Activated CD8-positive, alpha-beta memory T cell treated with anti-CD3 and anti-CD28 coated beads, Interleukin-2, amount 50 U/mL, for 24 hours (primary cell): ENCODE measurements around the gene PCGF5.
"Not testable (repeated sequence)": the region's sequence is repeated elsewhere in the genome, so short reads cannot be mapped to it uniquely, and the experiment has no call there.

Experiments
- DNase-seq: peaks from one replicate; pipeline ENCODE4 v3.0.0-alpha.2; 2020; ENCODE audit errors: extremely low read depth

The PCGF5 gene

DNA sequence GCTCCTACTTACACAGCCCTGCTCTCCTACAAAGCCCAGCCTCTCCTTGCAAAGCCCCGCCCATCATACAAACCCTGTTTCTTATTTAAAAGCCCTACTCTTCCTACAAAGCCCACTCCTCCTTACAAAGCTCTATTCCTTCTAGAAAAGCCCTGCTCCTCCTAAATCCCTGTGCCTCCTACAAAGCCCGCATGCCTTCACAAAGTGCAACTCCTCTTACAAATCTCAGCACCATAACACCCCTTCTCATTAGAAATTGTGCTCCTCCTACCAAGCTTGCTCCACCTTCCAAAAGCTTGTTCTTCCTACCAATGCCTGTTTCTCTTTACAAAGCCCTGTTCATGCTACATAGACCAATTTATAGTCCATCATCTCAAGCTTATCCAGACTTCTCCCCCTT is 66.1 kb downstream of the PCGF5 start:
- no peak for DNase-seq

DNA sequence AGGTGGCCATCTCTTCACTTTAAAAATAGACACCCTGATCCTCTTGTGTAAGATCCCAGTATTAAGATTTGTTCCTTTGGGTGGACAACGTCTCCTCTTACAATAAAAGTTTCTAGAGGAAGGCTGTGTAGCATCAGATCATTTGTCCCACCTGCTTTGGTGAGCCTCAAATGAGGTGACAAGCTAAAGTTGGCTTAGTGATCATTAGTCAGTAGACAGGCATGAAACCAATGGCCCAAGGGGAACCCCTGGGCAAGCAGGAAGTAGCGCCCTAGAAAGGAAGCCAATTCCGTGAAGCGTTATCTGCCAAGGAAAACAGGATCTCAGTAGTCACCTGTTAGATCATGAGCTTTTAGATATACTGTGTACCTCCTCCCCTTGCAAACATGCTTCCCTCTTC is 66.8 kb downstream of the PCGF5 start:
- no peak for DNase-seq

DNA sequence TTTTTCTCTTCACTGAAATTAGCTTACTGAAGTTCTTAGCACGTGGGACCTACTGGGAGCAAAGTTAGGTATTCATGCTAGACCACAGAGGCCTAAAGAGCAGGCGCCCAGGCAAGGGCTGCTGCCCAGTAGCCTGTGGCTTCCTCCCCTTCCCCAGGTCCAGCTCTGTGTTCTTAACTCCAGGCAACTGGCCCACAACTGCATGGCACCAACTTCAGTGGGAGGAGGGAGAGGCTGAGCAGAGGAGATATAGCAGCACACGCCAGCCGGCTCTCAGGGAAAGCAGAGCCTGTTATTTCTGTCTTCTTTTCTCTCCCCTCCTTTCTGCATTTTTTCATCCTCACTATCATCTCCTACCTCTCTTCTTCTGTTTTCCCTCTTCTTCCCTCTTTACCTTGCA is 67.4 kb downstream of the PCGF5 start:
- no peak for DNase-seq

DNA sequence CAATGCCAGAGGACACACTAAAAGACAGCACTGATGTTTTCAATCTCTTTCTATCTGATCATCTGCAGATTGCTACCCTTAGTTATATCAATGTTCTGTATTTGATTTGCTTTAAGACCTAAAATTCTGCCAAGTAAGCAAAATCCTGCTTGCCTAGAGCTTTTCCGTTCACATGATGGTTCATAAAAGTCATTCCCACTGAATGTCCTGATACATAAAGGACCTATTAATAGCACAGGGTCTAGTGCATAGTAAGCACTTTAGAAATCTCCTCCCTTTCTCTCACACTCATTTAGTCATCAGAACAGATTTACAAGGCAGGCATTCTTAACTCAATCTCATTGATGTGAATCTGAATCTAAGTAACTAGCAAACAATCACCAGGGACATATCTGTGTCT is 68.8 kb downstream of the PCGF5 start:
- no peak for DNase-seq

DNA sequence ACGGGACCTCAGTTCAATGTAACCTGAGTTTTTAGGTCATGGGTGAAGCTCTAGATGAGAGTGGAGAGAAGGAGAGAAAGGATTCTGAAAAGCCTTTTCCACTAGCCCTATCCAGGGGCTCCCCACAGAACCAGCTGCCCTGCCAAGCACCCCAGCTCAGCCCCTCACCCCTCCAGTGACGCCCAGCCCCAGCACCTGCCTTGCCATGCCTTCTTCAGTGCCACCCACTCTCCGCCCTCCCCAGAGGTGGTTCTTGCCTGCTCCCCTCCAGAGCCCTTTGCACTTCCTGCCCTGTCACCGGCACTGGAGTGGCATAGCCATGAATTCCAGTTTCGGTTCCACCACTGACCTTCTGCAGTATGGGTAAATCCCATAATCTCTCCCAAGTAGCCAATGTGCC is 70.1 kb downstream of the PCGF5 start:
- DNase-seq, result no peak

DNA sequence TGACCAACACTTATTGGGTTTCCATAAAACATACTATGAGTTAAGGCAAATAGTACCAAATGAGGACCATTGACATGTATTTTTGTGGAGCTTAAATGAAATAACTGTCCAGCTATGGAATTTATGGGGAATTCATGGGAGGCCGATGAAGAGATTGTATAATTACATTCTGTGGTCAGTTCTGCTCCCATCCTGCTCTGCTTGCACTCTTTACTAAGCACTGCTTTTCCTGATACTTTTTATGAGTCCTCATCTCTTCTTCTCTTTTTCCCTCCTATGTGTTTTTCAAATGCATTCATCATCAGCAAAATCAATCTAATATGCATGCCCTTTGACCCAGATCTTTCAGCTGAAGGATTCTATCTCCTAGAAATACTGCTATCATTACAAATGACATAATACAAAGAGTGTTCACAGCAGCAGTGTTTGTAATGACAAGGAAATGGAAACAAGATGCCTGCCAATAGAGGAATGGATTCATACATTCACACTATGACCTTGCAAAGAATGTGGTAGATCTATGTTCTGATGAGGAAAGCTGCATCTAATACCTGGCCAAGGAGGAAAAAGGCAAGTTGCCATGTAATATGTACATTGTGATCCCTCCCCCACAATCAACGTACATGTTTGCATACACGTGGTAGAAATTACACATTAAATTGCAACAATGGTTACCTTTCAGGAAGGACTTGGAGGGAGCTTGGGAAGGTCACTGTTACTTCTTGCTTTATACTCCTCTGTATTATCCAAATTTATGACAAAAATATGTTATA is 73.9 kb downstream of the PCGF5 start:
- no peak for DNase-seq

DNA sequence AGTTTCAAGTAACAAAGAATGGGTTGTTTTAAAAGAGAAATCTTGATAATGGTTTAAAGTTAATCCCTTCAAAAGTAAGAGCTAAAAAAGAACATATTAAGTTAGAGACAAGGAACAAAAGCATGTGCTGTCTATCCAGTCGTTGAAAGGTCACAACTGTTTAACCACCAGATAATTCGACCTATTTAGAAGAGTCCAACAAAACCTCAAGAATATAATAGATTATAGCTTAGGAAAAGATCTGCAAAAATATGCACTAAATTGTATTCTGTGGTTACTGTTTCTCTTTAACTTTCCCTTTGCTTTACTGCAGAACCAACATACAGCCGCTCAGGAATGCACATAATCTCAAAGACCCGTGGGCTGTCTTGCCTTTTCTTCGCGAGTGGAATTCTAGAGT is 74.9 kb downstream of the PCGF5 start:
- DNase-seq, result no peak

DNA sequence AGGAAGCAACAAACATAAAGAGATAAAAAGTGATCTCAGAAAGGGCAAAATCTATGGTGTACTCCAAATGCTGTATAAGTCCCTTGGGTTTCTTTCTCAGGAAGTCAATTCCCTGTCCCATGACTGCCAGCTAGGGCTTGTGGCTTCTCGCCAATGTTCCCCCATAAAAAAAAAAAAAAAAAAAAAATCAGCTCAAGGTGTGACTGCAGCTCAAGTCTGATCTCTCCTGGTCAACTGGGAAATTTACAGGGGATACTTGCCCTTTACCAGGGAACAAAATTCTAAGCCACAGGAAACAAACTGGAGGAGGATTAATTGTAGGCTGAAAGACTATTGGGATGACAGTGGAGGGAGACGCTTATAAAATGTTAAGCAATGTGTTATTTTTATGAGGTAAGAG is 76.0 kb downstream of the PCGF5 start:
- DNase-seq, result no peak

DNA sequence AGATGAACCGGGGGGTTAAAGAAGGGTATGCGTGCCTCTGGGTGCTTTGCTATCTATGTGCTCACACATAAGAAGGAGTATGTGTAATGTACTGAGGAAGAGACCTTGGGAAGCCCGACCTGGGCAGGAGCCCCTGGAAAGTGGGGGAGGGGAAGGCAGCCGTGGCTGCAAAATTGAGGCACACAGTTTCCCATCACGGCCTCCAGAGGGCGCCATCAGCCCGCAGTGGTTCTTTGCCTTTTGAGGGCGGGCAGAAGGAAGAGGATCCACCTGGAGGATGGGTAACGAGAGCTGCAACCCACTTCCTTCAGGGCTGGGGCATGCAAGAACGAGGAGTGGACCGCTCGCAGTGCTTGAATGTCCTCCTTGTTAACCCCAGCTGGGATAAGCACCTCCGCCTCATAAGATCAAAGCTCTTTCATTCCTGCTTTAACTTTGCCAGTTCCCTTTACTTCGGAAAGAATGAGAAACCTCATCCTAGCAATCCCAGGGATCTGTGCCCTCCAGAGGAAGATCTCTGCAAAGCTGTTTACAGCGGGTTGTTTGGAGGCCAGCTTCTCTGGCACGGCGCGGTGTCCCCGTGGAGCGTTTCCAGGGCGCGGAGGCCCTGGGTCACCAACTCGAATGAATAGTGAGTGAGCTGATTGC is 77.9 kb downstream of the PCGF5 start:
- peak; percentile 52 for DNase-seq

DNA sequence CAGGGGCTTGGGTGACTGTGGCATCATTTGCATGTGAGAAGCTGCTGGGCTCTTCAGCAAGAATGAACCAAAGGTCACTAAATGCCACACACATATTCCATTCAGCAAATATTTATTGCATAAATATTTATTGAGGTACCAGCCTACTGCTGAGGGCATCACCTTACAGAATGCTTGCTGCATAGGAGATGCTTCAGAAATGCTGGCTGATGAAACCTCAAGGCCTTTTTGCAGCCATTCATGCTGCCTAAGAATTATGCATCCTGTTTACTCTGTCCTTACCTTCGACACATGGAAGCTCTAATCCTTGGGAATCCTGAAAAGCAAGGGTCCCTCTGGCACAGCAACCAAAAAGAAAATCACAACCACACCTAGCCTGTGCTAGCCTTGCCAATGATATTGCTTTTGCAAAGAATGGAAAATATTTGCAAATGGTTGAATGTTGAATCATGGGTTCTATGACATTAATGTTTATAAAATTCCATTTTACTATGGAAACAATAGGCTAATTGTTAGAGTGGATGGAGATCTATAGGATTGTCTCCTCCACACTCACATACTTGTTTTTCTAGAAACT is 79.6 kb downstream of the PCGF5 start:
- DNase-seq, result no peak

DNA sequence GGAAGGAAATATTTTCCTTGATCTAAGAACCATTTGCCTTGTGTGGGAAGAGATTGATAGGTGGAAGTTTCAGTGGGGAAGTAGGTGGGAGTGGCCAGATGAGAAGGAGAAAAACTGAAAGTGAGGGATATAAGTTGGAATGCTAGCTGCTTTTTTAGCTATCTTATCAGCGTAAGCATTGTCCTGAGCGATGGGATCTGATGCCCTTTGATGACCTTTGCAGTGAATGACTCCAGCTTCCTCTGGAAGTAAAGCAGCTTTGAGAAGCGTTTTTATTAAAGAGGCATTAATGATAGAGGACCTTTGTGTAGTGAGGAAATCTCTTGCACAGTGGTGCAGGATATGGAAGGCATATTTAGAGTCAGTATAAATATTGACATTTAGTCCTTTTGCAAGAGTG is 82.5 kb downstream of the PCGF5 start:
- not testable (repeated sequence) for DNase-seq

DNA sequence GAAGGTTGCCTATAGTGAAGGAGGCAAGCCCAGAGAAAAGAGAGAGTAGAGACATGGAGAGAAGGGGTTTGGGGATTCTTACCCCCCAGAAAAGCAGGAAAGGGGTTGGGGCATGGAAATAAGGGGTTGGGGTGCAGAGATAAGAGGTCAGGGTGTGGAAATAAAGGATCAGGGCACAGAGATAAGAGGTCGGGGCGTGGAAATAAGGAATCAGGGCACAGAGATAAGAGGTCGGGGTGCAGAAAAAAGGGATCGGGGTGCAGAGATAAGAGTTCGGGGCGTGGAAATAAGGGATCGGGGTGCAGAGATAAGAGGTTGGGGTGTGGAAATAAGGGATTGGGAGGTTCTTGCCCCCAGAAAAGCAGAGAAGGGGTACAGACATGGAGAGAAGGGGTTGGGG is 85.5 kb downstream of the PCGF5 start:
- not testable (repeated sequence) for DNase-seq

DNA sequence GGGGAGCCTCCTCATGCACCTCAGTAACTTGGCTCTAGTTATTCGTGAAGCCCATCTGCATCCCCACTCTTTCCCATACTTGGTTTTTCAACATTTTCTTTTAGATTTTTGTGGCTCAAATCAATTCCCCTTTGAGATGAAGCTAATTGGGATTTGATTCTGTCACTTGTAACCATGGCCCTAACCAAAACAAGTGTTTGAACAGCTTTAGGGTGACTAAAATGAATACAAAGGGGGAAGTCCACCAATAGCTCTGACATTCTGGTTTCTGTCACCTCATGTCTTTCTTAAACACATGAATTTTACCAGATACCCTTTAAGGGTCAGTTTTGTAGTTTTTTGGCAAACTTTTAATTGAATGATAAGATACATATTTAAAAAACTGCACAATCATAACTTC is 87.0 kb downstream of the PCGF5 start:
- no peak for DNase-seq

DNA sequence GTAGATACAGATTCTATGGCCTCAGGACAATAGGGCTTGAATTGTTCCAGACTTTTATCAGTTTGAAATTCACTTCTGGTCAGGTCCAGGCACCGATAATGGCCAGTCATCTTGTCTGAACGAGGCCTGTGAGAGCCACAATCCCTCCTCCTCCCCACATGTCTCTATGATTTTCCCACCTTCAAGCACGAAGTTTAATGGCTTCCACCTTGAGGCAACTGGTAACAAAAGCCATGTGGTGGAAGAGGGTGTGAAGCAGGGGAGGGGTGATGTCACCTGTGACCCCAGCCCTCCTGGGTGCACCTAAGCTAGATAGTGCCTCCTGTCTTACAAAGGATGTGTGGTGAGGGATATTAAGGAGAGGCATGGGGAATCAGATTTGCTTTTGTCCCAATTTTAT is 89.2 kb downstream of the PCGF5 start:
- DNase-seq, result no peak

DNA sequence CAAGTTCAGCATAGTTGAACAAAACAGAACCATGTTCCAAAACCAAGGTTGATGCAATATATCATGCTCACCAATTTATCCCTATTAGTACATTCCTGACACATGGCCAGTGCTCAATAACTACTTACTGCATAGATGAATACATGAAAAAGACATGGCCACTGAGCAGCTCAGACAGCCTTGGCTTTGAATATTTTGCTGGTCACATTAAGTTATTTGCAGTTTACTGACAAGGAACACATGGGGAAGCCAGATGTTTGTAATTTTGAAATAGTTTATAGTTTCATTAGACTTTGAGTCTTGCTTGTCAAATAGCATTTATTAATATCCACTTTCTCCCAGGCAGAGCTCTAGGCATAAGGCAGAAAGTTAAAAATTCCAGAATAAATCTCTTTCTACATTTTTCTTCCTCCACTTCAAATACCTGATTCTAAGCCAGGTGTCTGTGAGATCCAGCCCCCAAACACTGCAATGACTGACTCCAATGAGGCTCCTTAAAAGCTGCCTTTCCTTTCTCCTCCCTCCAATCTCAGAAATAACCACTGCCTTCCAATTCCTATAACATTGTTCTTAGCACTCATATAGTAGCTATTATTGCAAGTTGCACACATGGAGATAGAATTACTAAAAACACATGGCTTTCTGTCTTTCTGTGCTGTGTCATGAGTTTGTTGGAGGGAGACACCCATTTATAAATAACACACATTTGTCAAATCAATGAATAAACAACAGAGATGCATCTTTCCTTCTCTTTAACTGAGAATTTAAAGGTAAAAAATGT is 91.3 kb downstream of the PCGF5 start:
- DNase-seq, result no peak

DNA sequence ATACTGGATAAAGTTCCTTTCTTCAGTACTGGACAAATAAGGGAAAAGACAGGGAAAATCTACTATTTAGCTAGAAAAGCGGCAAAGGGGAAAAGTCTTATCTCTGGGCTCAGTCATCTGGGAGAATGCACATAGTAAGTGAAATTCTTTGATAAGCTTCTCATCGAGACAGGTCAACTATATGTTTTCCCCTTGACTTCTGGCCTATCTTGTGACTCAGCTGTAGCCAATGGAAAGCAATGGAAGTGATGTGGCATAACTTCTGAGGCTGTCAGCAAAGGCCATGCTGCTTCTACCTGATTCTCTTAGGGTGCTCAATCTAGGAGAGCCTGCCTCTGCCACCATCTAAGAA is 91.9 kb downstream of the PCGF5 start:
- DNase-seq, result no peak

DNA sequence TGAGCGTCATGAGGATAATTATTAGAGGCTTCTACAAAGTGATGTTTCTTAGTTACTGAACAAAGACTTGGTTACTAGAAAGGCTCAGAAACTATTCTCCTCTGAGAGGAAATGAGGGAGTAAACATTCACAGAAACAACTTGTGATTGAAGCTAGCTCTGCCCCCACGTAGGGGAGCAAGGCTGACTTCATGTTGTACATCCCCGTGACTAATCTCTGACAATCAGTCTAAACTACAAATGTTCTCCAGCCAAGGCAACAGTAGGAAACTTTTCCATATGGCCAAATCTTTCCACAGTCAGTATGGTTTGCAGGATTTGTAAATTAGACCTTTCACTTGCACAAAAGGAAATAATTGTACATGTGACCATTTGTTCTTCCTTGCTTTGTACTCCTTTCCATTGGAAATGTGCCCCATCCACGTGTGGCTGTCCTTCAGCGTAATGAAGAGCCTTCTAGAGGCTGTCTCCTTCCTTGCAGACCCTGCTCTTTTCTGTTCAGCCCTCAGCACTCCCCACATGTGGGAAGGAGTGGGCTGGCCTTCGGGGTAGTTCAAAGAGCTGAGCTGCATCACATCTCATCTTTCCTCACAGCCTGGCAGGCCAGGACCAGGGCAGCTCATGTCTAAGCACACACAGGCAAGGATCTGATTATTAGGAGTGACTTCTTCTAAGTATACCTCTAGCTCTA is 93.5 kb downstream of the PCGF5 start:
- DNase-seq, result no peak

DNA sequence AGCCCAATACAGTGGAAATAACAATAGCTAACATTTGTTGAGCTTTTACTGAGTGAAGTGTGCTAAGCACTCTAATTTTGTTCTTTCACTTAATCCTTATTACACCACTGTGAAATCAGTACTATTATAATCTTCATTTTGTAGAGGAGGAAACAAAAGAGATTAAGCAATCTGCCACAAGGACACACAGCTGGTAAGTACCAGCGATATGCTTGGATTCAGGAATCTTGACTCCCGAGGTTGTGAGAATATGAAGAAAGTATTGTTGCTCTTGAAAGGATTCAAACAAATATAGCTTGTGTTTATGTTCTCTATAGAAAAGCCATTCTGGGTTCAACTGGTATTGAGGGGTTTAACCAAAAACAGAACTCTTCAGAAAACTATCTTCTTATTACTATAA is 96.0 kb downstream of the PCGF5 start:
- no peak for DNase-seq

DNA sequence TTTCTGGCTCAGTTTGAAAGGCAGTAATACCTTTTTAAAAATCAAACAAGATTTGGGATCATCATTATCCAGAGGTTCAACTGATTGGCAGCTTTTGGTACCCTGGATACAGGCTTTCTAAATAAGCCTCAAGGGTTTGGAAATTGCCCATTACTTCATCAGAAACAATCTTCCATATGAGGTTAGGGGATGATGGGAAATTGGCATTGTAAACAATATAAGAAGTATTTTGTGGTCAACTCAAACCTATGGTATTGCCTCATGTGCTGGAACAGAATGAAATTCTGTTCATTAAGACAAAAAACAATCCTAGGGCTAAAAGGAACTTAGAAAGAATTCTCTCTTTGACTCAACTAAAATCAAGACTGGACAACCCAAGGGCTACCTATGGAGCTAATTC is 97.1 kb downstream of the PCGF5 start:
- DNase-seq, result no peak

DNA sequence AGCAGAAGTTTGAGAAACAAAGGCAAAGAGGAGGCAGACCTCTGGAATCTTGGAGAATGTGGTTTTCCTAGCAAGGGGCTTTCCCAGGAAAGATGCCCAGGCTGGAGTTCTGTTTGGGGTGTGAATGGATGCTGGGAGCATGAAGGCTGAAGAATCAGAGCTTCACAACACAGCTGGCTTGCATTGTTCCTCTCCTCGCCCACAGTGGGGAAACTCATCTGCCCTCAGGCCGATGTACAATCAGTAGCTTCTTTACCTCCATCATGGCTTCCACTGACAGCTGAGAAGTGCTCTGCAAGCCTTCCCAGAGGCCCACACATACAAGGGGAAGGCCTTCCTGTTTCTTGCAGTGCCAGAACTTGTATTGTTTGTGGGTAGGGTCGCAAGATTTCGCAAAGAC is 98.9 kb downstream of the PCGF5 start:
- no peak for DNase-seq

DNA sequence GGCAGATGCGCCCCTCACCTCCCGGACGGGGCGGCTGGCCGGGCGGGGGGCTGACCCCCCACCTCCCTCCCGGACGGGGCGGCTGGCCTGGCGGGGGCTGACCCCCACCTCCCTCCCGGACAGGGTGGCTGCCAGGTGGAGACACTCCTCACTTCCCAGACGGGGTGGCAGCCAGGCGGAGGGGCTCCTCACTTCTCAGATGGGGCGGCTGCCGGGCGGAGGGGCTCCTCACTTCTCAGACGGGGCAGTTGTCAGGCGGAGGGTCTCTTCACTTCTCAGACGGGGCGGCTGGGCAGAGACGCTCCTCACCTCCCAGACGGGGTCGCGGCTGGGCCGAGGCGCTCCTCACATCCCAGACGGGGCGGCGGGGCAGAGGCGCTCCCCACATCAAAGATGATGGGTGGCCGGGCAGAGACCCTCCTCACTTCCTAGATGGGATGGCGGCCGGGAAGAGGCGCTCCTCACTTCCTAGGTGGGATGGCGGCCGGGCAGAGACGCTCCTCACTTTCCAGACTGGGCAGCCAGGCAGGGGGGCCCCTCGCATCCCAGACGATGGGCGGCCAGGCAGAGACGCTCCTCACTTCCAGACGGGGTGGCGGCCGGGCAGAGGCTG is 102.9 kb downstream of the PCGF5 start:
- DNase-seq, result not testable (repeated sequence)
